ENCODE data around the gene VASH1. TPM values are rescaled to one million over a fixed set of nuclear protein-coding genes. Genes with fewer than 3 reads are reported as not detected.

The VASH1 gene
- total RNA-seq, 1 donor from 2014 or later = 13.6 TPM

DNA sequence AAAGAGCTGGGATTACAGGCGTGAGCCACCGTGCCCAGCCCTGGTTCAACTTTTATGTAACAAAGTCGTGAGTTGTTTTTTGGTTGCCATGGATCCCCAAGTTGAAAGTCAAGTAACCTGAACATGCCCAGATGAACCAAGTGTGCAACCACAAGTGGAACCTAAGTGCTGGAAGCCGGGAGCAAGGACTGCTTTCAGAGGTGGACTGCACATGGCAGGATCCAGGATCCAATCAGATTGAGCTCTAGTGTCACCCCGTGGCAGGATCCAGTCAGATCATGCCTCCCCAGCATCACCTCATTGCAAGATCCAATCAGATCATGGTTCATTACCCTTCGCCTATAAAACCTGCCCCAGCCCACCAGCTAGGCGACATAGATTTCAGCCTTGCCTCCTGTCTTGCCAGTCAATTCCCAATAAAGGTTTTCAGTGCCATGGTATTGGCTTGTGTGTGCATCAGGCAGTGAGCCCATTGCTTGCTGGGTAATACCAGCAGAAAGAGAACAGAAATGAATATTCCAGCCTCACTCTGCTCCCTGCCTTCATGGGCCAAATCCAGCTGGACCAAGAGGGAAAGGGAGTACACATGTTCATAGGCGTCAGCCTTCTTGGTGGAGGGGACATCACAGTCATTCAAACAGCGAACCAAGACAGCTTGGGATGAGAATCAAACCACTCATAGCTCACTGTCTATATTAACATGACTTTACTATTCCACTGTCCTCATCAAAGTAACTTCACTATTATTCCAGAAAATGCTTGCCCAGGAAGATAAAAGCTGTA, 43.6 kb upstream of the VASH1 start:
- peaks cover 4% of the 10 kb centered on the region for H3K4me1 Mint-ChIP-seq (ENCODE audit: low read depth, unreplicated experiment)
- Histone ChIP-seq H3K9me3 (ENCODE audit: insufficient read depth, low read depth, low read length) (no peaks in the 10 kb centered on the region), H3K27me3 (ENCODE audit: insufficient read depth, low read length) (peaks cover 17% of the 10 kb centered on the region), H4K20me1 (ENCODE audit: insufficient read depth, low read length) (no peaks in the 10 kb centered on the region), H3K79me2 (ENCODE audit: insufficient read depth, low read length) (no peaks in the 10 kb centered on the region), H3K4me1 (ENCODE audit: insufficient read depth, low read length) (no peaks in the 10 kb centered on the region), H3K9ac (ENCODE audit: low read length) (no peak overlapping the region), H2AFZ (ENCODE audit: low read depth, low read length) (no peak overlapping the region), H3K36me3 (ENCODE audit: insufficient read depth, low read length) (no peaks in the 10 kb centered on the region), H3K4me3 (ENCODE audit: insufficient read depth, low read depth, low read length) (no peak overlapping the region), H3K4me2 (ENCODE audit: low read length) (no peak overlapping the region), H3K27ac (ENCODE audit: low read depth, low read length) (no peak overlapping the region)
- no peak for TF ChIP-seq EZH2 (IDR thresholded peaks at IDR 0.05; ENCODE audit: insufficient read depth, low read length)
- TF ChIP-seq, protein P1, sequence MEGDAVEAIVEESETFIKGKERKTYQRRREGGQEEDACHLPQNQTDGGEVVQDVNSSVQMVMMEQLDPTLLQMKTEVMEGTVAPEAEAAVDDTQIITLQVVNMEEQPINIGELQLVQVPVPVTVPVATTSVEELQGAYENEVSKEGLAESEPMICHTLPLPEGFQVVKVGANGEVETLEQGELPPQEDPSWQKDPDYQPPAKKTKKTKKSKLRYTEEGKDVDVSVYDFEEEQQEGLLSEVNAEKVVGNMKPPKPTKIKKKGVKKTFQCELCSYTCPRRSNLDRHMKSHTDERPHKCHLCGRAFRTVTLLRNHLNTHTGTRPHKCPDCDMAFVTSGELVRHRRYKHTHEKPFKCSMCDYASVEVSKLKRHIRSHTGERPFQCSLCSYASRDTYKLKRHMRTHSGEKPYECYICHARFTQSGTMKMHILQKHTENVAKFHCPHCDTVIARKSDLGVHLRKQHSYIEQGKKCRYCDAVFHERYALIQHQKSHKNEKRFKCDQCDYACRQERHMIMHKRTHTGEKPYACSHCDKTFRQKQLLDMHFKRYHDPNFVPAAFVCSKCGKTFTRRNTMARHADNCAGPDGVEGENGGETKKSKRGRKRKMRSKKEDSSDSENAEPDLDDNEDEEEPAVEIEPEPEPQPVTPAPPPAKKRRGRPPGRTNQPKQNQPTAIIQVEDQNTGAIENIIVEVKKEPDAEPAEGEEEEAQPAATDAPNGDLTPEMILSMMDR (IDR thresholded peaks at IDR 0.05; ENCODE audit: insufficient read depth, low read depth, low read length) = no peak
- DNase-seq (ENCODE audit: low read depth) (no peak), FAIRE-seq (no peak)
- H3K9me3 Mint-ChIP-seq (ENCODE audit: unreplicated experiment) = peaks cover 4% of the 10 kb centered on the region
- peaks cover 10% of the 10 kb centered on the region for H3K27me3 Mint-ChIP-seq (ENCODE audit: low read depth, unreplicated experiment)
- H3K4me3 Mint-ChIP-seq (ENCODE audit: unreplicated experiment) = no peak overlapping the region
- peaks cover 2% of the 10 kb centered on the region for H3K36me3 Mint-ChIP-seq (ENCODE audit: low read depth, unreplicated experiment)
- H3K27ac Mint-ChIP-seq (ENCODE audit: unreplicated experiment) = no peak overlapping the region

DNA sequence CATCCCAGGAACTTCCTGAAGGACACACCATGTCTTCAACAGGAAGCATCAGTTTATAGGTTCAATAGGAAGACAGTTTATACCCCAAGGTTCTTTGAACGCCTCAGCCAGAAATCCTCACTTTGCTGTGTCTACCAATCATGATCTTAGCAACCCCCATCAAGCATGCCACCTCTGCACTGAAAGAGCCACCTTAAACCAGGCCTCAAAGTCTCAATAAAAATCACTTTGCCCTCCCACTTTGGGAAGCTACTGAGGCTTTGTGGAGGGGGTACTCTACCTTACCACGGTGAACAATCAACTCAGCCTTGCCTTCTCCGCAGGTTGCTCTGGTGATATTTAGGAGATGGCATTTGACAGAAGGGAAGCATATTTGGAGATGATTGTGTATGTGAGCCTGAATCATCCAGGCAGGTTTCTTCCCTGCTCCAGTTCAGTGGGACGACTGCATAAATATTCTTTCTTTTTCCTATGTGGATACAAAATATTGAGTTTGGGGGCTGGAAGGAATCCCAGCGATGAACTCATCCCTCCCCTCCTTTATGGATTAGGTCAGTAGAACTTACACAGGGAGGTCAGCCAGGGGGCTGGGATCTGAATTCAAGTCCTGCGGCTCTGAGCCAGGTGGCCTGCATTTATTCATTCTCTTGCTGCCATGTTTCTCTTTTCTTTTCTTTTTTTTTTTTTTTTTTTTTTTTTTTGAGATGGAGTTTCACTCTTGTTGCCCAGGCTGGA, 42.8 kb upstream of the VASH1 start:
- no peak for FAIRE-seq

DNA sequence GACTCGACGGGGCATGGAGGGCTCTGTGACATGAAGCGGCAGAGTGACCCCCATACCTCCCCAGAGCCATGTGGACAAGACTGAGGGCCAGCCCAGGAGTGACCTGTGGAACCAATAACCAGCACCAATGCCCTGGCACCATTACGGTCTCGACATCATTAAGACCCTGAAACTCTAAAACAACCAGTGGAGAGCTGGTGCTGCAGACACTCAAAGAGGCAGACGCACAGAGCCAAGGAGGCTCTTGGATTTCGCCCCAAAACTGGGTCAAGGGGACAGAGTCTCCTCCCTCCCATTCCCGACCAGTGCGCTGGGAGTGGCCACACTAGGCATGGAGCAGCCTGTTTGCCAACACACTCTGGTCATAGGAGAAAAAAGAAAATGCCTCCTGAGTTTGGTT, 41.6 kb upstream of the VASH1 start:
- H3K4me2 ChIP-seq (ENCODE audit: low read length) = no peak overlapping the region
- no peaks in the 10 kb centered on the region for H3K36me3 ChIP-seq (ENCODE audit: insufficient read depth, low read length)
- H4K20me1 ChIP-seq (ENCODE audit: insufficient read depth, low read length) = no peaks in the 10 kb centered on the region
- H3K36me3 Mint-ChIP-seq (ENCODE audit: low read depth, unreplicated experiment) = no peaks in the 10 kb centered on the region
- FAIRE-seq (no peak), DNase-seq (ENCODE audit: low read depth) (no peak)
- no peaks in the 10 kb centered on the region for H3K4me1 ChIP-seq (ENCODE audit: insufficient read depth, low read length)
- no peak overlapping the region for H3K27ac Mint-ChIP-seq (ENCODE audit: unreplicated experiment)
- peaks cover 8% of the 10 kb centered on the region for H3K27me3 ChIP-seq (ENCODE audit: insufficient read depth, low read length)
- no peak overlapping the region for H3K9ac ChIP-seq (ENCODE audit: low read length)
- H3K4me3 ChIP-seq (ENCODE audit: insufficient read depth, low read depth, low read length) = no peak overlapping the region
- H3K9me3 Mint-ChIP-seq (ENCODE audit: unreplicated experiment) = peaks cover 4% of the 10 kb centered on the region
- no peaks in the 10 kb centered on the region for H3K79me2 ChIP-seq (ENCODE audit: insufficient read depth, low read length)
- no peak overlapping the region for H3K27ac ChIP-seq (ENCODE audit: low read depth, low read length)
- peaks cover 4% of the 10 kb centered on the region for H3K4me1 Mint-ChIP-seq (ENCODE audit: low read depth, unreplicated experiment)
- no peaks in the 10 kb centered on the region for H3K9me3 ChIP-seq (ENCODE audit: insufficient read depth, low read depth, low read length)
- H3K4me3 Mint-ChIP-seq (ENCODE audit: unreplicated experiment) = no peak overlapping the region
- H3K27me3 Mint-ChIP-seq (ENCODE audit: low read depth, unreplicated experiment) = peaks cover 18% of the 10 kb centered on the region
- TF ChIP-seq EZH2 (IDR thresholded peaks at IDR 0.05; ENCODE audit: insufficient read depth, low read length) = no peak
- TF ChIP-seq, protein P1 (IDR thresholded peaks at IDR 0.05; ENCODE audit: insufficient read depth, low read depth, low read length) = no peak
- no peak overlapping the region for H2AFZ ChIP-seq (ENCODE audit: low read depth, low read length)

More for the DNA sequence above, 42.8 kb upstream of the VASH1 start:
- Mint-ChIP-seq H3K9me3 (ENCODE audit: unreplicated experiment) (peaks cover 4% of the 10 kb centered on the region), H3K36me3 (ENCODE audit: low read depth, unreplicated experiment) (peaks cover 2% of the 10 kb centered on the region), H3K27me3 (ENCODE audit: low read depth, unreplicated experiment) (peaks cover 12% of the 10 kb centered on the region), H3K4me3 (ENCODE audit: unreplicated experiment) (no peak overlapping the region), H3K4me1 (ENCODE audit: low read depth, unreplicated experiment) (peaks cover 4% of the 10 kb centered on the region), H3K27ac (ENCODE audit: unreplicated experiment) (no peak overlapping the region)
- TF ChIP-seq EZH2 (IDR thresholded peaks at IDR 0.05; ENCODE audit: insufficient read depth, low read length) = no peak
- peaks cover 13% of the 10 kb centered on the region for H3K27me3 ChIP-seq (ENCODE audit: insufficient read depth, low read length)
- H3K4me3 ChIP-seq (ENCODE audit: insufficient read depth, low read depth, low read length) = no peak overlapping the region
- H4K20me1 ChIP-seq (ENCODE audit: insufficient read depth, low read length) = no peaks in the 10 kb centered on the region
- H3K36me3 ChIP-seq (ENCODE audit: insufficient read depth, low read length) = no peaks in the 10 kb centered on the region
- no peak overlapping the region for H3K27ac ChIP-seq (ENCODE audit: low read depth, low read length)
- no peaks in the 10 kb centered on the region for H3K79me2 ChIP-seq (ENCODE audit: insufficient read depth, low read length)
- H3K4me1 ChIP-seq (ENCODE audit: insufficient read depth, low read length) = no peaks in the 10 kb centered on the region
- H3K9me3 ChIP-seq (ENCODE audit: insufficient read depth, low read depth, low read length) = no peaks in the 10 kb centered on the region
- H2AFZ ChIP-seq (ENCODE audit: low read depth, low read length) = no peak overlapping the region
- no peak overlapping the region for H3K4me2 ChIP-seq (ENCODE audit: low read length)
- DNase-seq (ENCODE audit: low read depth) = no peak
- no peak overlapping the region for H3K9ac ChIP-seq (ENCODE audit: low read length)
